H1 (cell line): Measurements from ENCODE around the gene PDHB. TPM values are rescaled to one million over a fixed set of nuclear protein-coding genes. Genes with fewer than 3 reads are reported as not detected.

ENCODE experiments used
- CTCF ChIA-PET: fragments of 300-600 bp; sonication (Branson Sonifier 250); formaldehyde crosslinking; loops from one replicate; lab custom pipeline; 2021; ENCODE audit not compliant: partially characterized antibody; lab: Charles Lee
- POLR2A ChIA-PET: fragments of 300-600 bp; sonication (Branson Sonifier 250); formaldehyde crosslinking; loops from one replicate; lab custom pipeline; 2021; ENCODE audit warnings: inconsistent platforms; ENCODE audit not compliant: partially characterized antibody; lab: Charles Lee
- DNase-seq, 2 experiments: peaks; one replicate each; pipeline versions ENCODE4 v3.0.0 to v3.0.0-alpha.2; 2010 to 2022; ENCODE audit warnings: low spot score in 2 of 2, low read depth in 1 of 2, mixed read lengths in 1 of 2
- FAIRE-seq: peaks from 2 replicates; lab custom pipeline; 2011; peaks lifted over from hg19 to GRCh38; lab: Jason Lieb, UNC
- H2AFZ ChIP-seq: 2 replicates; pipeline ENCODE4 v1.8.1; 2012; ENCODE audit warnings: low read length, inconsistent platforms
- H2AK5ac ChIP-seq: 2 replicates; pipeline ENCODE4 v1.6.1; 2013; ENCODE audit warnings: low read depth, low read length
- H2BK120ac ChIP-seq: replicated peaks from 2 replicates; pipeline ENCODE3; 2013; ENCODE audit warnings: low read depth, low read length, inconsistent platforms
- H2BK12ac ChIP-seq: 2 replicates; pipeline ENCODE4 v1.6.1; 2013; ENCODE audit warnings: low read depth, low read length
- H2BK15ac ChIP-seq: 2 replicates; pipeline ENCODE4 v1.6.1; 2013; ENCODE audit warnings: low read length
- H2BK20ac ChIP-seq: 2 replicates; pipeline ENCODE4 v1.6.1; 2013; ENCODE audit warnings: low read length
- H2BK5ac ChIP-seq: 2 replicates; pipeline ENCODE4 v1.6.1; 2013; ENCODE audit warnings: low read depth, low read length
- H3K14ac ChIP-seq: 2 replicates; pipeline ENCODE4 v1.6.1; 2013; ENCODE audit warnings: inconsistent platforms; ENCODE audit not compliant: insufficient read length
- H3K18ac ChIP-seq: 2 replicates; pipeline ENCODE4 v1.6.1; 2013; ENCODE audit warnings: low read length; ENCODE audit errors: extremely low read depth
- H3K23ac ChIP-seq: 2 replicates; pipeline ENCODE4 v1.6.1; 2013; ENCODE audit warnings: inconsistent platforms; ENCODE audit not compliant: insufficient read length
- H3K23me2 ChIP-seq: 2 replicates; pipeline ENCODE4 v1.6.1; 2013; ENCODE audit warnings: low read depth, low read length
- H3K27ac ChIP-seq: 2 replicates; pipeline ENCODE4 v1.6.1; 2011; ENCODE audit warnings: low read depth, low read length, inconsistent platforms
- H3K27me3 ChIP-seq, 4 experiments: replicated peaks in 1 of 4; 1 replicate in 1 of 4; 2 replicates in 3 of 4; pipeline versions ENCODE4 v1.6.1 to v1.8.1; 2011 to 2013; ENCODE audit warnings: low read length in 3 of 4, mild to moderate bottlenecking in 3 of 4, inconsistent platforms in 2 of 4, mixed read lengths in 2 of 4, moderate library complexity in 1 of 4; ENCODE audit not compliant: control insufficient read depth in 3 of 4, insufficient read depth in 3 of 4; ENCODE audit errors: extremely low read depth in 1 of 4
- H3K36me3 ChIP-seq, 4 experiments: 2 replicates each; pipeline versions ENCODE4 v1.6.1 to v1.8.1; 2011 to 2013; ENCODE audit warnings: mild to moderate bottlenecking in 4 of 4, low read length in 3 of 4, moderate library complexity in 2 of 4, control low read depth in 1 of 4, inconsistent platforms in 1 of 4; ENCODE audit not compliant: insufficient read depth in 4 of 4, control insufficient read depth in 2 of 4
- H3K4ac ChIP-seq: replicated peaks from 2 replicates; pipeline ENCODE3; 2013; ENCODE audit warnings: low read length, low read depth, mixed read lengths, inconsistent platforms; ENCODE audit not compliant: insufficient read length
- H3K4me1 ChIP-seq, 4 experiments: replicated peaks in 1 of 4; 1 replicate in 1 of 4; 2 replicates in 3 of 4; pipeline versions ENCODE4 v1.6.1 to v1.8.1; 2011 to 2013; ENCODE audit warnings: low read length in 3 of 4, inconsistent platforms in 2 of 4, mixed read lengths in 1 of 4; ENCODE audit not compliant: insufficient read depth in 4 of 4, control insufficient read depth in 3 of 4
- H3K4me2 ChIP-seq, 2 experiments: 2 replicates each; pipeline versions ENCODE4 v1.6.1 to v1.8.1; 2011 to 2013; ENCODE audit warnings: low read depth in 2 of 2, low read length in 2 of 2, control low read depth in 1 of 2, inconsistent platforms in 1 of 2, mild to moderate bottlenecking in 1 of 2; ENCODE audit not compliant: insufficient read depth in 1 of 2
- H3K4me3 ChIP-seq, 4 experiments: fragments of 200-600, 300-600 bp in 1 of 4; sonication (generic), shearing (Covaris generic), sonication (Bioruptor Twin) in 1 of 4; 2 replicates each; pipeline versions ENCODE4 v1.5.1 to v1.8.1; 2011 to 2016; ENCODE audit warnings: low read length in 4 of 4, low read depth in 3 of 4, control low read depth in 2 of 4, inconsistent platforms in 2 of 4, mild to moderate bottlenecking in 2 of 4, mixed read lengths in 1 of 4, moderate library complexity in 1 of 4; ENCODE audit not compliant: insufficient read depth in 2 of 4; ENCODE audit errors: extremely low read depth in 1 of 4
- H3K56ac ChIP-seq: replicated peaks from 2 replicates; pipeline ENCODE3; 2013; ENCODE audit warnings: low read depth, mild to moderate bottlenecking, mixed read lengths, low read length, inconsistent platforms; ENCODE audit not compliant: insufficient read length
- H3K79me1 ChIP-seq: 2 replicates; pipeline ENCODE4 v1.6.1; 2013; ENCODE audit warnings: low read depth, low read length, control low read depth
- H3K79me2 ChIP-seq, 2 experiments: 2 replicates each; pipeline versions ENCODE4 v1.6.1 to v1.8.1; 2012 to 2013; ENCODE audit warnings: low read length in 2 of 2, mild to moderate bottlenecking in 2 of 2, inconsistent platforms in 1 of 2; ENCODE audit not compliant: insufficient read depth in 2 of 2, control insufficient read depth in 1 of 2
- H3K9ac ChIP-seq, 4 experiments: replicated peaks in 1 of 4; 1 replicate in 1 of 4; 2 replicates in 3 of 4; pipeline versions ENCODE4 v1.6.1 to v1.8.1; 2011 to 2013; ENCODE audit warnings: low read depth in 3 of 4, low read length in 3 of 4, control low read depth in 2 of 4, mild to moderate bottlenecking in 2 of 4, moderate library complexity in 2 of 4, inconsistent platforms in 1 of 4; ENCODE audit errors: extremely low read depth in 1 of 4
- H3K9me3 ChIP-seq, 2 experiments: 2 replicates each; pipeline versions ENCODE4 v1.6.1 to v1.8.1; 2012 to 2013; ENCODE audit warnings: mild to moderate bottlenecking in 2 of 2, moderate library complexity in 2 of 2, control low read depth in 1 of 2, inconsistent platforms in 1 of 2, low read depth in 1 of 2, low read length in 1 of 2, mixed read lengths in 1 of 2; ENCODE audit not compliant: insufficient read depth in 2 of 2
- H4K20me1 ChIP-seq, 2 experiments: replicated peaks in 1 of 2; 2 replicates each; pipeline versions ENCODE3 to v1.8.1; 2011 to 2013; ENCODE audit warnings: inconsistent platforms in 2 of 2, low read length in 2 of 2, mild to moderate bottlenecking in 1 of 2; ENCODE audit not compliant: insufficient read depth in 2 of 2, control insufficient read depth in 1 of 2
- H4K5ac ChIP-seq: 2 replicates; pipeline ENCODE4 v1.6.1; 2013; ENCODE audit warnings: low read length, low read depth, mixed read lengths, inconsistent platforms; ENCODE audit not compliant: insufficient read length
- H4K8ac ChIP-seq: 2 replicates; pipeline ENCODE4 v1.8.0; 2013; ENCODE audit warnings: mild to moderate bottlenecking, moderate library complexity, low read length, inconsistent platforms; ENCODE audit not compliant: insufficient read depth; ENCODE audit errors: extremely low read depth
- H4K91ac ChIP-seq: replicated peaks from 2 replicates; pipeline ENCODE3; 2013; ENCODE audit warnings: low read length, mixed read lengths, inconsistent platforms; ENCODE audit not compliant: insufficient read length
- SP4 ChIP-seq: IDR thresholded peaks from 2 replicates; pipeline ENCODE4 v1.6.1; 2012; ENCODE audit warnings: low read length, inconsistent platforms
- TCF12 ChIP-seq: IDR thresholded peaks from 2 replicates; pipeline ENCODE4 v1.6.1; 2011; ENCODE audit warnings: low read depth, mild to moderate bottlenecking, low read length
- WGBS, 2 experiments: shearing (Covaris generic) in 1 of 2; methylation state at CpG; one replicate each; pipeline versions ENCODE4 v1.1.6 to v1.1.7; 2013 to 2015; ENCODE audit warnings: low lambda C conversion rate in 2 of 2, mixed read lengths in 2 of 2, inconsistent platforms in 1 of 2, low coverage in 1 of 2, missing lambda C conversion rate in 1 of 2; ENCODE audit not compliant: insufficient replicate concordance in 2 of 2, insufficient coverage in 1 of 2, insufficient read length in 1 of 2; ENCODE audit errors: extremely low coverage in 1 of 2, missing lambda C conversion rate in 1 of 2; 5-methylcytosine and 5-hydroxymethylcytosine counted together
- polyA plus RNA-seq, 7 experiments: library from polyadenylated mRNA; depleted of rRNA in 3 of 7; stranded (reverse) in 5 of 7; unstranded in 2 of 7; fragments of >200 nt in 5 of 7; fragments of 200-250 nt in 2 of 7; gene quantifications; 1 replicate in 5 of 7; 2 replicates in 1 of 7; 4 replicates in 1 of 7; pipeline versions ENCODE4 v1.2.1 to v1.2.3, GENCODE V29; 2011 to 2013; ENCODE audit warnings: missing spikeins in 2 of 7, mixed read lengths in 2 of 7
- total RNA-seq: library from RNA; stranded (reverse); fragmentation: NEBNext Ultra II Directional; extraction: Animal tissue kit (Norgen Biotek cat#: 25700); gene quantifications from 2 replicates; pipeline ENCODE4 v1.2.1, GENCODE V29; 2021

Gene PDHB
- total and polyA plus RNA-seq, 2 of the 8 experiments (the other 6 are each of a cell fraction or from before 2014, with no cell fraction given), result 90.4 to 140 TPM

- no peak overlapping the region for H3K4me2 ChIP-seq
- FAIRE-seq (peak; percentile 69), DNase-seq (no peak)
- H4K8ac ChIP-seq, result no peak overlapping the region
- H4K20me1 ChIP-seq, result no peaks in the 10 kb centered on the region
- no peaks in the 10 kb centered on the region for H3K27me3 ChIP-seq
- H2BK15ac ChIP-seq, result no peak overlapping the region
- no peak overlapping the region for H3K23ac ChIP-seq
- no peak overlapping the region for H2BK120ac ChIP-seq
- H3K27ac ChIP-seq, result no peak overlapping the region
- H3K14ac ChIP-seq, result no peak overlapping the region
- no peak overlapping the region for H3K4ac ChIP-seq
- no peaks in the 10 kb centered on the region for H3K36me3 ChIP-seq
- H2BK5ac ChIP-seq, result no peak overlapping the region
- ChIA-PET CTCF (interaction anchor here (0.7 to 5.4 kb wide), 5 partner anchors 10 to 166 kb away, joined by 3 to 33 read pairs (median 4); no protein-coding TSS in a partner anchor), POLR2A (interaction anchor here (1.4 kb wide), 1 partner anchor 9 kb away, joined by 5 read pairs; no protein-coding TSS in a partner anchor)
- no peak overlapping the region for H2AFZ ChIP-seq
- no peak overlapping the region for H3K18ac ChIP-seq
- H3K4me3 ChIP-seq, result no peak overlapping the region
- H2AK5ac ChIP-seq, result no peak overlapping the region
- 64% methylated on average over 6 of the region's 6 CpGs; no CpG with 5 or more reads in 1 of the 2 experiments for WGBS, 2 experiments
- H2BK12ac ChIP-seq, result no peak overlapping the region
- no peak overlapping the region for H2BK20ac ChIP-seq
- no peak overlapping the region for H3K9ac ChIP-seq
- no peak overlapping the region for H3K56ac ChIP-seq
- peaks cover 0 to 6% (median 2%) of the 10 kb centered on the region in 4 experiments; a peak in 3 of 7 replicates for H3K4me1 ChIP-seq
- H3K79me2 ChIP-seq, result no peaks in the 10 kb centered on the region
- H4K91ac ChIP-seq, result no peak overlapping the region
- no peaks in the 10 kb centered on the region for H3K79me1 ChIP-seq
- no peak overlapping the region for H4K5ac ChIP-seq
- no peaks in the 10 kb centered on the region for H3K23me2 ChIP-seq
- H3K9me3 ChIP-seq, result no peaks in the 10 kb centered on the region
- TF ChIP-seq SP4 (no peak), TCF12 (peak; percentile 63; the same call in 1 of the 2 replicates)
These were observed 30.0 kb downstream of the PDHB start for GRCh38 chr3:58403513-58404109.
